OCI-LY7 (cell line): ENCODE data around the gene NKAIN2. TPM values are rescaled to one million over a fixed set of nuclear protein-coding genes. Genes with fewer than 3 reads are reported as not detected.

Source experiments
- BruUV-seq: library from RNA; stranded (reverse); fragments of 400-500 nt; replicated peaks from 2 replicates; lab custom pipeline; 2021; lab: Mats Ljungman, UMichigan
- CTCF ChIA-PET: fragments of 300-600 bp; sonication (Branson Sonifier 250); formaldehyde crosslinking; loops from one replicate; lab custom pipeline; 2022; ENCODE audit warnings: antibody characterized with exemption; ENCODE audit not compliant: unreplicated experiment; lab: Charles Lee
- POLR2A ChIA-PET: fragments of 300-600 bp; sonication (Branson Sonifier 250); formaldehyde crosslinking; loops from one replicate; lab custom pipeline; 2022; ENCODE audit warnings: antibody characterized with exemption; lab: Charles Lee
- DNase-seq: peaks from one replicate; pipeline ENCODE4 v3.0.0-alpha.2; 2015; ENCODE audit warnings: low spot score
- H2AFZ ChIP-seq: fragments of 200-600 bp; sonication (generic), shearing (Covaris generic); 2 replicates; pipeline ENCODE4 v1.6.1; 2014; ENCODE audit warnings: mild to moderate bottlenecking, antibody characterized with exemption, low read length, moderate library complexity
- H3K27ac ChIP-seq: fragments of 200-600 bp; sonication (generic); 2 replicates; pipeline ENCODE4 v1.5.1; 2014; ENCODE audit warnings: mixed run types, low read depth, mild to moderate bottlenecking, moderate library complexity, low read length, inconsistent platforms; ENCODE audit not compliant: poor library complexity, severe bottlenecking
- H3K36me3 ChIP-seq: fragments of 200-600 bp; sonication (generic); 2 replicates; pipeline ENCODE4 v1.6.1; 2014; ENCODE audit warnings: mild to moderate bottlenecking, antibody characterized with exemption, low read length, moderate library complexity, mixed read lengths; ENCODE audit not compliant: insufficient read depth
- H3K4me1 ChIP-seq: fragments of 200-600 bp; sonication (generic); 2 replicates; pipeline ENCODE4 v1.5.1; 2014; ENCODE audit warnings: mild to moderate bottlenecking, low read length; ENCODE audit not compliant: insufficient read depth, poor library complexity, severe bottlenecking
- H3K4me2 ChIP-seq: fragments of 200-600 bp; sonication (generic); 2 replicates; pipeline ENCODE4 v1.6.1; 2014; ENCODE audit warnings: mild to moderate bottlenecking, low read length
- H3K4me3 ChIP-seq: fragments of 200-600 bp; sonication (generic); 2 replicates; pipeline ENCODE4 v1.5.1; 2014; ENCODE audit warnings: mild to moderate bottlenecking, low read depth, low read length; ENCODE audit not compliant: poor library complexity, severe bottlenecking
- H3K79me2 ChIP-seq: fragments of 200-600 bp; sonication (generic); 2 replicates; pipeline ENCODE4 v1.6.1; 2016; ENCODE audit warnings: low read depth, mild to moderate bottlenecking, low read length, moderate library complexity, mixed read lengths; ENCODE audit not compliant: insufficient read depth
- H3K9me2 ChIP-seq: fragments of 200-600 bp; sonication (generic); 2 replicates; pipeline ENCODE4 v1.6.1; 2016; ENCODE audit warnings: mild to moderate bottlenecking, low read length, mixed read lengths; ENCODE audit not compliant: insufficient read depth
- H3K9me3 ChIP-seq: fragments of 200-600 bp; sonication (generic); 2 replicates; pipeline ENCODE4 v1.6.1; 2014; ENCODE audit warnings: mild to moderate bottlenecking, mixed run types, low read length, mixed read lengths
- H4K20me1 ChIP-seq: fragments of 200-600 bp; sonication (generic); 2 replicates; pipeline ENCODE4 v1.6.1; 2014; ENCODE audit warnings: mild to moderate bottlenecking, antibody characterized with exemption, low read length, moderate library complexity, mixed read lengths; ENCODE audit not compliant: insufficient read depth
- EZH2phosphoT487 ChIP-seq: fragments of 200-600 bp; sonication (generic); IDR thresholded peaks from 2 replicates; pipeline ENCODE4 v1.6.1; 2018; ENCODE audit warnings: low read depth, borderline replicate concordance, mild to moderate bottlenecking, mixed run types, antibody characterized with exemption, low read length, moderate library complexity, mixed read lengths
- intact Hi-C: fragments of 100-400 bp; cut with micrococcal nuclease; formaldehyde crosslinking; loops from one replicate; pipeline ENCODE4 v1.10.0; 2022; ENCODE audit not compliant: unreplicated experiment
- total RNA-seq, 2 experiments: library from RNA; depleted of rRNA in 1 of 2; stranded (reverse); fragments of >200 nt in 1 of 2; shearing (Covaris generic) in 1 of 2; gene quantifications; 2 replicates each; pipeline ENCODE4 v1.2.3, GENCODE V29; 2014 to 2022
- TF ChIP-seq, protein P1 (sequence below): fragments of 200-600 bp; sonication (generic); conservative IDR thresholded peaks from 2 replicates; pipeline ENCODE4 v1.5.1; 2014; ENCODE audit warnings: mild to moderate bottlenecking, antibody characterized with exemption, low read length, moderate library complexity, mixed read lengths

Gene NKAIN2
- total RNA-seq, 2 experiments from 2014 or later, result not detected

DNA sequence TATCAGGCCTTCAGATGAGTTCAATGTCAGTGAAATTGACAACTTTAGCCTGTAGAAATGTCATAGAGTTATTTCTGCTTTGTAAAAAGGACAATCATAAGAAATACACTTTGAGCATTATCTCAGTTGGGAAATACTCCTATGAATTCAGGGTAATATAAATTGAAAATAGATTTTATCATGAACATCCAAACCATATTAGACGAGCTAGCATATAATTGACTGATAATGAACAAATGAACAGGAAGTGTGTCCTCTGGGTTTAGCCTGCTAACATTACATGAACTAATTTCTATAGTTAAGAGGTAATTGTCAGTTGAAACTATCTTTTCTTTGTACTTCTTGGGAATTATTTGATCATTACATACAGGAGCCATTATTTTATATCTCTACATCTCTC lies 689.6 kb downstream of the NKAIN2 start:
- Histone ChIP-seq H3K36me3 (no peaks in the 10 kb centered on the region), H2AFZ (no peak overlapping the region), H3K4me2 (no peak overlapping the region), H4K20me1 (no peaks in the 10 kb centered on the region), H3K79me2 (no peaks in the 10 kb centered on the region), H3K4me3 (no peak overlapping the region), H3K27ac (no peak overlapping the region), H3K9me3 (no peaks in the 10 kb centered on the region), H3K9me2 (no peaks in the 10 kb centered on the region), H3K4me1 (no peaks in the 10 kb centered on the region)
- ChIA-PET POLR2A (no interaction called here), CTCF (no interaction called here)
- DNase-seq, result no peak
- BruUV-seq, result no TSS peak
- intact Hi-C loops, result no loop called here
- no peak for TF ChIP-seq EZH2phosphoT487
- TF ChIP-seq, protein P1, sequence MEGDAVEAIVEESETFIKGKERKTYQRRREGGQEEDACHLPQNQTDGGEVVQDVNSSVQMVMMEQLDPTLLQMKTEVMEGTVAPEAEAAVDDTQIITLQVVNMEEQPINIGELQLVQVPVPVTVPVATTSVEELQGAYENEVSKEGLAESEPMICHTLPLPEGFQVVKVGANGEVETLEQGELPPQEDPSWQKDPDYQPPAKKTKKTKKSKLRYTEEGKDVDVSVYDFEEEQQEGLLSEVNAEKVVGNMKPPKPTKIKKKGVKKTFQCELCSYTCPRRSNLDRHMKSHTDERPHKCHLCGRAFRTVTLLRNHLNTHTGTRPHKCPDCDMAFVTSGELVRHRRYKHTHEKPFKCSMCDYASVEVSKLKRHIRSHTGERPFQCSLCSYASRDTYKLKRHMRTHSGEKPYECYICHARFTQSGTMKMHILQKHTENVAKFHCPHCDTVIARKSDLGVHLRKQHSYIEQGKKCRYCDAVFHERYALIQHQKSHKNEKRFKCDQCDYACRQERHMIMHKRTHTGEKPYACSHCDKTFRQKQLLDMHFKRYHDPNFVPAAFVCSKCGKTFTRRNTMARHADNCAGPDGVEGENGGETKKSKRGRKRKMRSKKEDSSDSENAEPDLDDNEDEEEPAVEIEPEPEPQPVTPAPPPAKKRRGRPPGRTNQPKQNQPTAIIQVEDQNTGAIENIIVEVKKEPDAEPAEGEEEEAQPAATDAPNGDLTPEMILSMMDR, result no peak

DNA sequence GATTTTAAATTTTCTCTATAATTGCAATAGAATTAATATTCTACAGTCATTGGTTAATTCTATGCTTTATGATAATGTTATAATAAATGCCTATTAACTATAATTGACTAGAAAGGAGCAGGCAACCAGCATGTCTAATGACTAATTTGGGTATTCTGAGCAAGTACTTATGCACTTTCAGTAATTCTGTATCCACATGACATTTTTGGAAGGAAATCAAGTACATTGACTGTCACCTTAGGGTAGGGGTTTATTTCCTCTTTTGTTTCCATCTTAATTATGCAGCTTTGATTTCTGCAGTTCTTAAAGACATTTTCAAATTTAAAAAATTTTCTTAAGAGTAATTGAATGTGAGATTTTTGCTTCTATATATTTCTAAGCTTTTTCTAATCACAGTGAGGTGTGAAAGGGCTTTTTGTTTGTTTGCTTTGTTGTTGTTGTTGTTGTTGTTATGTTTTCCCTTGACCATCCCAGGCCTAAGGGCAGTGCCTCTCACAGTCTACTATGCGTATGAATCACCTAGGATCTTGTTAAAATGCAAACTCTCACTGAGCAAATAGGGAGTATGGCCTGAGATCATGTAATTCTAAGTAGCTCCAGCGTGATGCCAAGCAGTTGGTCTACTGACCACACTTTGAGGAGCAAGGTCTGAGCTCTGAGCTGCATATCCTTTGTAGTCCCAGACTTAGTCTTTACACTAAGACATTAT lies 691.4 kb downstream of the NKAIN2 start:
- H3K4me3 ChIP-seq, result no peak overlapping the region
- DNase-seq, result no peak
- H3K9me3 ChIP-seq, result no peaks in the 10 kb centered on the region
- no peak overlapping the region for H3K27ac ChIP-seq
- no peak overlapping the region for H2AFZ ChIP-seq
- no peaks in the 10 kb centered on the region for H3K79me2 ChIP-seq
- TF ChIP-seq, protein P1, result no peak
- TF ChIP-seq EZH2phosphoT487, result no peak
- H4K20me1 ChIP-seq, result no peaks in the 10 kb centered on the region
- ChIA-PET POLR2A (interaction anchor here (0.6 to 1.1 kb wide), 3 partner anchors 9 to 394 kb away, joined by 3 to 4 read pairs (median 3); no protein-coding TSS in a partner anchor), CTCF (no interaction called here)
- no peak overlapping the region for H3K4me2 ChIP-seq
- no peaks in the 10 kb centered on the region for H3K4me1 ChIP-seq
- intact Hi-C loops, result no loop called here
- no peaks in the 10 kb centered on the region for H3K36me3 ChIP-seq
- no TSS peak for BruUV-seq
- no peaks in the 10 kb centered on the region for H3K9me2 ChIP-seq

GRCh38 chr6:124495665-124496190 lies 692.1 kb downstream of the NKAIN2 start:
- intact Hi-C loops, result no loop called here
- Histone ChIP-seq H3K36me3 (no peaks in the 10 kb centered on the region), H3K9me2 (no peaks in the 10 kb centered on the region), H3K27ac (no peak overlapping the region), H3K9me3 (no peaks in the 10 kb centered on the region), H3K4me1 (no peaks in the 10 kb centered on the region), H3K4me3 (no peak overlapping the region), H3K4me2 (no peak overlapping the region), H4K20me1 (no peaks in the 10 kb centered on the region), H2AFZ (no peak overlapping the region), H3K79me2 (no peaks in the 10 kb centered on the region)
- DNase-seq, result no peak
- ChIA-PET CTCF (no interaction called here), POLR2A (interaction anchor here (0.6 to 1.1 kb wide), 2 partner anchors 13 to 393 kb away, joined by 3 to 4 read pairs; no protein-coding TSS in a partner anchor)
- BruUV-seq, result no TSS peak
- TF ChIP-seq, protein P1, result no peak
- TF ChIP-seq EZH2phosphoT487, result no peak
